ENCODE data around the gene PDK2. TPM values are rescaled to one million over a fixed set of nuclear protein-coding genes. Genes with fewer than 3 reads are reported as not detected.

Gene PDK2
- total and polyA plus RNA-seq, 7 donors: 50.3 to 213 (median 99.4) TPM

GRCh38 chr17:50093246-50093645, 1.9 kb upstream of the PDK2 start:
- WGBS, 3 donors: 82 to 92% (median 91%) methylated on average over 3 of the region's 3 CpGs
- no peak for DNase-seq
- TF ChIP-seq CTCF (IDR thresholded peaks at IDR 0.05): no peak
- peaks cover 31% of the 10 kb centered on the region for H3K4me1 ChIP-seq
- H3K27ac ChIP-seq: no peak overlapping the region
- peaks cover 0 to 31% of the 10 kb centered on the region in 2 donors for H3K36me3 ChIP-seq (ENCODE audit: insufficient read depth in 1 of 2, low read depth in 1 of 2)
- ATAC-seq: no peak
- H3K9me3 ChIP-seq: no peaks in the 10 kb centered on the region
- H3K27me3 ChIP-seq (ENCODE audit: insufficient read depth in 3 of 3, low read length in 2 of 3): no peaks in the 10 kb centered on the region
- intact Hi-C loops (cut with DNase I): loop anchor here in 1 of 2 donors (5.0 kb wide), 2 partner anchors 36 to 204 kb away; partner anchors contain the start of gene ITGA3
- H3K4me3 ChIP-seq: no peak overlapping the region

GRCh38 chr17:50093807-50094206, 1.3 kb upstream of the PDK2 start:
- intact Hi-C loops (cut with DNase I): loop anchor here in 1 of 2 donors (2.0 to 5.0 kb wide), 3 partner anchors 37 to 203 kb away; partner anchors contain the start of gene ITGA3
- peaks cover 36% of the 10 kb centered on the region for H3K4me1 ChIP-seq
- WGBS, 3 donors: 33 to 49% (median 43%) methylated on average over 3 of the region's 3 CpGs

GRCh38 chr17:50094243-50094752, 853 bp upstream of the PDK2 start:
- Histone ChIP-seq H3K27ac (peak overlapping the region; percentile 88), H3K4me3 (peak overlapping the region; percentile 95), H3K9me3 (no peaks in the 10 kb centered on the region), H3K4me1 (peaks cover 41% of the 10 kb centered on the region), H3K36me3 (ENCODE audit: insufficient read depth in 1 of 2, low read depth in 1 of 2) (peaks cover 0 to 32% of the 10 kb centered on the region in 2 donors), H3K27me3 (ENCODE audit: insufficient read depth in 3 of 3, low read length in 2 of 3) (no peaks in the 10 kb centered on the region)
- DNase-seq (peak; percentile 90 to 93), ATAC-seq (peak; percentile 66 to 79 (median 74))
- WGBS, 3 donors: 0 to 1% (median 0%) methylated on average over 21 of the region's 21 CpGs
- TF ChIP-seq CTCF (IDR thresholded peaks at IDR 0.05): peak; percentile 93
- intact Hi-C loops (cut with DNase I): loop anchor here in 1 of 2 donors (2.0 to 5.0 kb wide), 3 partner anchors 37 to 203 kb away; partner anchors contain the start of gene ITGA3

More at GRCh38 chr17:50093807-50094206, 1.3 kb upstream of the PDK2 start:
- no peak for DNase-seq
- no peaks in the 10 kb centered on the region for H3K9me3 ChIP-seq
- H3K4me3 ChIP-seq: peak overlapping the region; percentile 95
- H3K36me3 ChIP-seq (ENCODE audit: insufficient read depth in 1 of 2, low read depth in 1 of 2): peaks cover 0 to 32% of the 10 kb centered on the region in 2 donors
- no peak for ATAC-seq
- H3K27me3 ChIP-seq (ENCODE audit: insufficient read depth in 3 of 3, low read length in 2 of 3): no peaks in the 10 kb centered on the region
- peak overlapping the region; percentile 88 for H3K27ac ChIP-seq
- TF ChIP-seq CTCF (IDR thresholded peaks at IDR 0.05): no peak

- intact Hi-C loops (cut with DNase I): loop anchor here (2.0 to 5.0 kb wide), 2 partner anchors 57 to 72 kb away; partner anchors contain the start of gene SGCA (in 1 of the 2)
These were observed 481 bp downstream of the PDK2 start for GRCh38 chr17:50095626-50096037.

More at GRCh38 chr17:50095626-50096037, 481 bp downstream of the PDK2 start:
- 0 to 2% (median 1%) methylated on average over 12 of the region's 12 CpGs for WGBS, 3 donors
- Histone ChIP-seq H3K4me3 (peak overlapping the region; percentile 95), H3K27me3 (ENCODE audit: insufficient read depth in 3 of 3, low read length in 2 of 3) (no peaks in the 10 kb centered on the region), H3K4me1 (peaks cover 54% of the 10 kb centered on the region), H3K9me3 (no peaks in the 10 kb centered on the region), H3K27ac (peak overlapping the region; percentile 88), H3K36me3 (ENCODE audit: insufficient read depth in 1 of 2, low read depth in 1 of 2) (peaks cover 0 to 20% of the 10 kb centered on the region in 2 donors)
- TF ChIP-seq CTCF (IDR thresholded peaks at IDR 0.05): no peak
- peak; percentile 1 to 13 (median 5) for ATAC-seq
- DNase-seq: no peak
